Activated T-cell treated with anti-CD3 and anti-CD28 coated beads for 4 hours (primary cell): ENCODE results near the gene ATP6V0B.

Source experiments
- DNase-seq: peaks from one replicate; pipeline ENCODE4 v3.0.0-alpha.2; 2020

The ATP6V0B gene

DNA sequence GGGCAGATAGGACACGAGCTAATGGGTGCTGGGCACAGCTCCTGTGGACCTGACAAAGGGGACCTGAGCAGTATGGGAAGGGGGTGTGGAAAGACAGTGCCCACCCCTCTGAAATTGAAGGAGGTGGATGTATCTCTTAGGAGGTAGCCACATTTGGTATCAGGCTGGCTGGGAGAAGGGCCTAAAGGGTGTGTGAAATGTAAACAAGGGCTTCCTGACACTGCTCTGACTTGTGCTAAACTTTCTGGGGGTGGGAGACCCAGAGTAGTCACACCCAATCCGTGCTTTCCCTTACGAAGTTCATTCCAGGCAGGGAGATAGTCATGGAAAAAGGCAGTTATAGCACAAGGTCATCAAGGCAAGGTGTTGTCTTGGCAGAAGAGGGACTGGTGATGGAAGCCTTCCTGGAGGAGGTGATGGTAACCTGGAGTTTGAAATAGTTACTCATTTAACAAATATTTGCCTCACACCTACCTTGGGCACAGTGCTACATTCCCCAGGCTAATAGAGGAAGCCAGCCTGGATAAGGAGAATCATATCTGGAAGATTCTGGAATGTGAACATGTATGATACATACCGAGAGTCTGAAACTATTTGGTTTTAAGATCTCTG is 11.3 kb downstream of the ATP6V0B start:
- DNase-seq: no peak

DNA sequence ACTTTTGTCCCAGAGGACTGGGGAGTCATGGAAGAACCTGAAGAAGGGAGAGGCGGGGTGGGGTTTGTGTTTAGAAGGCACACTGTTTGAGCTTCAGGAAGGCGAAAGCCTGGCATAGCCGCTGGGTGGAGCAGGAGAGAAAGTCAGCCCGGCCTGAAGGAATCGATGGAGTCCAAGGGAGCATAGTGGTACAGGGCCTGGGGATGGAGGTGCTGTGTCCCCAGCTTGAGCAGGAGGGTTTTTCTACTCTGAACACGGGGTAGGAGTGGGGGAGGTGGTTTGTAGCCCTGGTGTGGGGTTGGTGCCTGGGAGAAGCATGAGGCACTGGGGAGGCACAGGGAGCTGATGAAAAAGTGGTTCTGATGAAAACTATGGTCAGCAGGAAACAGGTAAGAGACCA is 12.0 kb downstream of the ATP6V0B start:
- DNase-seq: no peak

DNA sequence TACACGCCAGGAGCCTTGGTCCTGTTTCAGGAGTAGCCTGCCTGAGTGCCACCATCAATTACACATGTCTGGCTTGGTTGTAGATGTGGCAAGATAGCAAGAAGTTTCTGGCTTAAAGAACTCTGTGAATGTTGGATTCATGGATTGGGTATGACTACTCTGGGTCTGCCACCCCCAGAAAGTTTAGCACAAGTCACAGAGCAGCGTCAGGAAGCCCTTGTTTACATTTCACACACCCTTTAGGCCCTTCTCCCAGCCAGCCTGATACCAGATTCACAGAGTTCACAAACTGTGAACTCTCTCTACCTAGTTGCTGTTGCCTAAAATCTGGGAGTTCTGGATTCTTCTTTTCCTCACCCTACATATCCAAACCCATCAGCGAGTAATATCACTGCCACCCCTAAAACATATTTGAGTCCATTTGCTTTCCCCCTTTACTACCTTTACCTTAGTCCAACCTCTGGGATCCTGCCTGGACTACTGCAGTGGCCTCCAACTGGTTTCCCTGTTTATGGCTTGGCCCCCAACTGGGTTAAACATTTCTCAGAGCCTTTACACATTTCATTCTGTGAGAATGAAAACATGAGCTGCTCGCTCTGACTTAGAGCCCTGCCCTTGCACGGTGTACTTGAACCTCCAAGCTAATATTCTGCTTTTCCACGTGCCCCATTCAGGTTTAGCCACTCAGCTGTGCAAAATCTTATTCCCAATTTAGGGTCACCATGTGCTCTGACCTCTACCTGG is 12.6 kb downstream of the ATP6V0B start:
- DNase-seq: no peak

DNA sequence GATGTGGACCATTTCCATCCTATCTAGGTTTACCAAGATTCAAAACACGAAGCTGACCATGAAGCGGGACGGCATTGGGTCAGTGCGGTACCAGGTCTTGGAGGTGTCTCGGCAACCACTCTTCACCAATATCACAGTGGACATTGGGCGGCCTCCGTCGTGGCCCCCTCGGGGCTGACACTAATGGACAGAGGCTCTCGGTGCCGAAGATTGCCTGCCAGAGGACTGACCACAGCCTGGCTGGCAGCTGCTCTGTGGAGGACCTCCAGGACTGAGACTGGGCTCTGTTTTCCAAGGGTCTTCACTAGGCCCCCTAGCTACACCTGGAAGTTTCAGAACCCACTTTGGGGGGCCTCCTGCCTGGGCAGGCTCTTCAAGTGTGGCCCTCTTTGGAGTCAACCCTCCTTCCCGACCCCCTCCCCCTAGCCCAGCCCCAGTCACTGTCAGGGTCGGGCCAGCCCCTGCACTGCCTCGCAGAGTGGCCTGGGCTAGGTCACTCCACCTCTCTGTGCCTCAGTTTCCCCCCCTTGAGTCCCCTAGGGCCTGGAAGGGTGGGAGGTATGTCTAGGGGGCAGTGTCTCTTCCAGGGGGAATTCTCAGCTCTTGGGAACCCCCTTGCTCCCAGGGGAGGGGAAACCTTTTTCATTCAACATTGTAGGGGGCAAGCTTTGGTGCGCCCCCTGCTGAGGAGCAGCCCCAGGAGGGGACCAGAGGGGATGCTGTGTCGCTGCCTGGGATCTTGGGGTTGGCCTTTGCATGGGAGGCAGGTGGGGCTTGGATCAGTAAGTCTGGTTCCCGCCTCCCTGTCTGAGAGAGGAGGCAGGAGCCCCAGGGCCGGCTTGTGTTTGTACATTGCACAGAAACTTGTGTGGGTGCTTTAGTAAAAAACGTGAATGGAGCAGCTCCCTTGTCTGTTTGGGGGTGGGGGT is 15.8 kb downstream of the ATP6V0B start:
- DNase-seq: no peak

DNA sequence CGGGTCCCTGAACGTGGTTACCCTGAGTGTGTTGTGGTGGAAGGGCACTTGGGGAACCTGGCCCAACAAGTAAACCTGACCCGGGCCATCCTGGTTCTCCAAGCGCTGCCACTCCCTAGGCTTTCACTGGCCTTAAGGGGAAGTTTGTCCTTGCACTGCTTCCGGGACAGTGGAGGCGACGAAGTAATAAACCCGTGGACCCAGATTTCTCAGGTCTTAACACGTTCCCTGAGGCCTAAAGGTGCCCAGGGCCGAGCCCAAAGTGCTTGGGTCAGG is 16.4 kb downstream of the ATP6V0B start:
- DNase-seq: no peak

DNA sequence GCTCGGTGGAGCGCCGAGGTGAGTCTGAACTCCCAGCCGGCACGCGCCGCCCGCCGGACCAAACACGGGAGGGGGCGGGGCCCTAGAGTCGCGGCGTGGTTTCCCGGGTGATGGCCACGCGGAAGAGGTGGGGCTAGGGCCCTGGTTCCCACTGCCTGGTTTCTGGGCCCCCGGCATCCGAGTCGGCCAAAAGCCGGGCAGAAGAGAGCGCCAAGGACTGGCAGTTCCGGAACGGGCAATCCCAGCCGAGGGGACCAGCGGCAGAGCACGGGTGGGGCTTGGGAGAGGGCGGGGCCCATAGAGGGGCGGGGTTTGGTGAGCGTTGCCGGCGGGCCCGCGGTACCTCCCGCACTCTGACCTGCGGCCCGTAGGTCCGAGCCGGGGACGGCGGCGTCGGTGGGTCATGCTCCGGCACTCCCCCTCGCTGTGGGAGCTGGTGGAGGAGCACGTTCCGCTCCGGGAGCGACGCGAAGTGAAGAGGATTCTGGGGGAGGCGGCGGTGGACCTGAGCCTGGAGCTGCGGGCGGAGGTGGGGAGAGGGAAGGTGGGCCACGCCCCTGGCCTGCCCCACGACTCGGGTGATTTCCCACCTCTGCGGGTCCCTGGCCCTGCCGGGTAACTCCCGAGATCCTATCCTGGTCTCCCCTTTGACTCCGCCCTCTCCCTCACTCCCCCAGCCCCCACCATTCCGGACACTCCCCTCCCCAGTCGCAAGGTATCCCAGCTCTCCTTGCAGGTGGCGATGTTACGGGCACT is 16.9 kb downstream of the ATP6V0B start, which contains the start of gene CCDC24:
CCDC24 (plus strand) TSS at position 124 of the 756 bp plus-strand sequence; CDS start at position 404, 280 bp downstream.
- DNase-seq: peak; percentile 60

DNA sequence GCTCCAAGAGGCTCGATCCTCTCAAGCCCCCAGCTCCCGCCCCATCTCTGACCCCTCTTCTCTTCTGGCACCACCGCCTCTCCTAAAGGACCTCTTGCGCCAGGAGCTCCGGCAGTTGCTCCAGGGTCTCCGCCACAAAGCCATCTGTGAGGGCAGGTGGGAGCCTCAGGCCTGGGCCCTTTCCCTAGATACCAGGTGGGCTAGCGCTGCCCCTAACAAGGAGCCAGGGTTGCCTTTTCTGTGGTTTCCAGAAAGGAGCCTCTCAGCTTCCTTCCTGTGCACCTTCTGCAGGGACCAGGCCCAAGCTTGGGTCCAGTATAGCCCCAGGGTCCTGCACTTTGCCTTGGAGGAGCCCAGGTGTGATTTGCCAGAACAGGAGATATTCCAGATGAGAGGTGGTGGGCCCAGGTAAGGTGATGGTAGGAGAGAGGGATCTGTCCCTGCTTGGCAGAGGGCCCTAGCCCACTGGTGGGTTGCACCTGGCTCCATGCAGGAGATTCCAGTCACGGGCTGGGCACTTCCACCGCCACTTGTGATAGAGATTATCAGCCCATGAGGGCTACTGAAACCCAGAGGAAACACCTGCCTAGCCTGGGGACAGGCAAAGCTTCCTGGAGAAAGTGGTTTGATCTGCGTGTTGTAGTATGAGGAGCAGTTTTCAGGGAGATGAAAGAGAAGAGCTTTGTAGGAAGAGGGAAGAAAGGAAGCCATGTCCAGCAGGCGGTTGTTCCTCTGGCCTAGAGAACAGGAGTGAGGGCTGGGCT is 17.7 kb downstream of the ATP6V0B start:
- no peak for DNase-seq

DNA sequence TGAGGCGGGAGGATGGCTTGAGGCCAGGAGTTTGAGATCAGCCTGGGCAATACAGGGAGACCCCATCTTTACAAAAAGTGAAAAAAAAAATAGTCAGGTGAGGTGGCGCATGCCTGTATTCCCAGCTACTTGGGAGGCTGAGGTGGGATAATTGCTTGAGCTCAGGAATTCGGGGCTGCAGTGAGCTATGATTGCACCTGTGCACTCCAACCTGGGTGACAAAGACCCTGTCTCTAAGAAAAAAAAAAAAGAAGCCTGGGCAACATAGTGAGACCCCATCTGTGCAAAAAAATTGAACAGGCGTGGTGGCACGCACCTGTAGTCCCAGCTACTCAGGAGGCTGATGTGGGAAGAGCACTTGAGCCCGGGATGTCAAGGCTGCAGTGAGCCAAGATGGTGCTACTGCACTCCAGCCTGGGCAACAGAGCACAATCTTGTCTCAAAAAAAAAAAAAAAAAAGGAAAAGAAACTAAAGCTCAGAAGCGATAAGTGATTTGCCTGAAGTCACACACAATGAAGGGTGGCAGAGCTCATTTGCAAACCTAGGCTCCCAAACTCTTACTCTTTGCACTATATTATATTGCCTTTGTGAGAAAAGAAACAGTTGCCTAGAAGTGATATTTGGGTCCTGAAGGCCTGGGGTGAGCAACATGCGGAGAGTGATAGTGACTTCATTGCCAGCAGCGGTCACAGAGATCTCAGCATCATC is 18.6 kb downstream of the ATP6V0B start:
- no peak for DNase-seq

DNA sequence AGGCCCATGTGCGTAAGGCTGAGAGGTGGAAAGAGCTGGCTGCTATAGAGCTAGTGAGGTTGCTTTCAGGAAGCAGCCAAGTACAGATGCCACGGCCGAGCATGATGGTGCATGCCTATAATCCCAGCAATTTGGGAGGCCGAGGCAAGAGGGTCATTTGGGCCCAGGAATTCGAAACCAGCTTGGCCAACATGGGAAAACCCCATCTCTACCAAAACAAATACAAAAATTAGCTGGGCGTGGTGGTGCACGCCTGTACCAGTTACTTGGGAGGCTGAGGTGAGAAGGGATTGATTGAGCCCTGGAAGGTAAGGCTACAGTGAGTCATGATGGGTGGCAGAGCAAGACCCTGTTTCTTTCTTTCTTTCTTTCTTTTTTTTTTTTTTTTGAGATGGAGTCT is 19.3 kb downstream of the ATP6V0B start:
- DNase-seq: no peak

DNA sequence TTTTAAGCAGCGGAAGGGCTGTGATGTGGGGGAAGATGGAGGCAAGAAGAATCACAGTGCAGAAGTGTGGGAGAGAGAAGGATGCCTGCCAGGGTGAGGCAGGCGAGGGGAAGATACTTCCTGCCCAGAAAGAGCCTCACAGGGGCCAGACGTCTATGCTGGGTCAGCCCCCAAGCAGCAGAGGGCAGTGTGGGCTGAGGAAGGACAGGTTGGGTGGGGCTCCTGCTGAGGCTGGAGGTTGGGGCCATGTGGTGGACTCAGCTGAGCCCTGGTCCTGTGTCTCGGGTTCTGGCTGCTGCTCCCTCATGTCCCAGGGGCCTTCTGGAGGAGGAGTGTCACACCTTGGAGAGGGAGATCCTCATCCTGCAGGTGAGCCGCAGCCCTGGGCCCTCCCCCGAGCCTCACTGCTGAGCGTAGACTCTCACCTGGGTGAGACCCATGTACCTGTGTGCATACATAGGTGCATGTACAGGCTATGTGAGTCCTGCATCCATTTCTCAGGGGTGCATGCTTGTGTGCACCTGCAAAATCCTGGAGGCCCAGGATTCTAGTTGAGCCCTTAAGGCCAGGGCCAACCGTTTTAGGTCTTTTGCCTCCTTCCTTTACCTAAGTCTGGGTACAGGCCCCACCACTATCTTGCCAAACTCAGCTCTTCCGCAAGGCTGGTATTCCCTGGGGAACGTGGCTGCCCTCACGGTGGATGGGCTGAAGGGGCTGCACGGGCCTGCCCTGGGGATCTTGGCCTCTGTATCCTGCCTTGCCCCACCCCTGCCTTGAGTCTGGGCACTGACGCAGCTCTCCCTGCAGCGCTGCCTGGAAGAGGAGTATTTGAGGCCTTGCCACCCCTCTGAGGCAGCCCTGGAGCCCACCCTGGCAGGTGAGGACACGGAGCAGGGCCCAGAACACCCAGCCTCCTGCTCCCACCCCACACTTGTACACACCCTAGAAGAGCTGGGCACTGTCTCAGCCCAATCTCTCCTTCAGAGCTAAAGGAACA is 20.3 kb downstream of the ATP6V0B start:
- no peak for DNase-seq

DNA sequence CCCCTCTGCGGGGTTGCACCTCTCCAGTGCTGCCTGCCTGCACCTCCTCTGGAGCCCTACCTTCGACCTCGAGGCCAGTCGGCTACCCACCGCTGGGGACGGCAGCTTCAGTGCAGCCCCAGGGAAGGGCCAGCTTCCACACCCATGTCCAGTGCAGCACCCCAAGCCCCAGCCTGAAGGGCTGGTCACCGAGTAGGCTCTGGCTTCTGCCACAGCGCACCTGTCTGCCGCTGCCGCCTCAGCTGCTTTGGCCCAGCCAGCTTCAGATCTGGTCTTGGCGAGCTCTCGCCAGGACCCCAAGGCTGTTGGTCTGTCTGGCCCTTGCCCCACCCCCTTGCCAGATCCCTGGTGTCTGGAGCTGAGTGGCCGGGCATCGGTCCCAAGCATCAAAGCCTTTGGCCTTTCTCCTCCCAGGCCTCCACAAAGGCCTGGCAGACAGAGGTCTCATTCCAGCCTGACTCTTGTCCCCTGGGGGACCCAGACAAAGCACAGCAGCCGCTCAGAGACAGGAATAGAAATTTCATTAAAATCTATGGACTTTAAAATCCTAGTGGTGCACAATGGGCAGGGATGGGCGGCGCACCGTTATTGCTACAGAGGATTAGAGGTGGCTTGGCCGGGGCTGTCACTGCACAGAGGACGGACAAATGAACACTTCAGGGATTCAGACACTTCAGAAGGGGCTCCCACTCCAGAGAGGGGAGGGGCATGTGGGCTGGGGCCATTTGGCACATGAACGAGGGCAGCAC is 21.4 kb downstream of the ATP6V0B start:
- DNase-seq: no peak

DNA sequence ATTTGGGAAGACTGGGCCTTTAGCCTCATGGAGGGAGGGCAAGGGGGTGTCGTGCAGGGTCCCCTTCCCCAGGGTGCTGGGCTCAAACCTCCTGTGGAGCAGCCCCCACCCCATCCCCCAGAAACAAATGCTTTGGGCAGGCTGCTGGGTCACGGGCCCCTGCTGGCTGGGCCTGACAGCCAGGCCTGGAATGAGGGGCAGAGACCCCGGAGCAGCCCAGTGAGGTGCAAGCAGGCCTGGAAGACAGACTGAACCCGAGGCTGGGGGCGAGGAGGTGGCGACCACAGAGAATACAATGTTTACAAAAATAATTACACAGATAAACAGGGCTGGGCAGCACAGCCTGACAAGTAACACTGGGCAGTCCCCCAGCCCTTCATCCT is 22.0 kb downstream of the ATP6V0B start:
- no peak for DNase-seq

DNA sequence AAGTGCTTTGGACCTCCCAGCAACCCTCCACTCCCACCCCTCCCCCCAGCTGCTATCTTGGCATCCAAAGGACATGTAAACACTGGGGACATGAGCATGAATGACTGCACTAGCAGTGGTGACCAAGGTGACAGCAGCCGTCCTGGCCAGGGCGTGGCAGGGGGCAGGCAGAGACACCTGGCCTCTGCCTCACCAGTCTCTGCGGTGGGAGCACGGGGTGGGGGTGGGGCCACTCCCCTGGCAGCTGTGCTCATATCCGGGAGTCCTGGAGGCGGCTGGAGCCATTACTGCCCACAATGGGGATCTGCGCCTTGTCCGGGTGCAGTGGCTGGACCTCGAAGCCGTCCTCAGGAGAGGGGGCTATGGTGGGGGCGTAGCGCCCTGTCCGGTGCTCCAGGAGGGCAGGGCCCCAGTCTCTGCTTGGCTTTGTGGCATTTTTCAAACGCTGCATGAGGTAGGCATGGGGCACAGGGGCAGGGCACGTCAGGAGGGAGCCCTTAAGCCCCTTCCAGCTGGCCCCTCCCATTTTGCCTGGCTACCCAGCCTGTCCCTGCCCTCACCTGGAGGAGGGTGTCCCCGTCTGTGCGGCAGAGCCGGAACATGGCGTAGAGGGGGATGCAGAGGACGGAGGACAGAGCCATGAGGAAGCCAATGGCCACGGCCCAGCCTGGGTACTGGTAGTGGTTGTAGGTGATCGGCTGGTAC is 22.7 kb downstream of the ATP6V0B start:
- DNase-seq: no peak

DNA sequence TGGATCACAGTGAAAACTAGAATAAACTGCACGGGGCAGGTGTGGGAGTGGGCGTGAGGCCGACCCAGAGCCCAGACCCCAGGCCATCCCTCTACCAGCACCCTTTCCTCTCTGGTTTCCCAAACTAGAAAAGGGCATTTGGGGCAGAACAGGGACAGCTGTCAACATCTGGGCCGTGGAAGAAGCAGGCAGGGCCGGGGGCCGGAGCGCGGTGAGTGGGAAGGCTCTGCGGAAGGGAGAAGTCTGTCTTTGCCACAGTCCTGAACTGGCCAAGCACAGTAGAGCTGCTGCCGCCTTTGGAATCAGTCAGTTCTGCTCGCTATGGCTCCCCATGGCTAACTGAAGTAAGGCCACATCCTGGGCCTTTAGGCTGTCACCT is 23.2 kb downstream of the ATP6V0B start:
- no peak for DNase-seq

DNA sequence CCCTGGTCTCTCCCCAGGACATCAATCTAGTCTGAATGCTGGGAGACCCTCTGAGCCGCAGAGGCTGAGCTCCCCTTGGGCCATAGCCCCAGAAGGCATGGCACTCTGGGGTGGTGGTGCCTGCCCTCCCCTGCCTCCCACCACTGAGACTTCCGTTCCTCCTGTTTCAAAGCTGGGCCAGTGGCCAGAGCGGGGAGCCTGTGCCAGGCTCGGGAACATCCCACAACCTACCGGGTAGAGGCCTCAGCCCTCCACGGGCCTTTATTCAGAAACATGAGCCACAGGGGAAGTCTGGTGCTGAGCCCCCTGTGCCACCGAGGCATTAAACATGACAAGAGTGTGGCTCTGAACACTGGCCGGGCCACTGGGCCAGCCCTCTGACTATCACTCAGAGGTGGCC is 24.7 kb downstream of the ATP6V0B start:
- no peak for DNase-seq

DNA sequence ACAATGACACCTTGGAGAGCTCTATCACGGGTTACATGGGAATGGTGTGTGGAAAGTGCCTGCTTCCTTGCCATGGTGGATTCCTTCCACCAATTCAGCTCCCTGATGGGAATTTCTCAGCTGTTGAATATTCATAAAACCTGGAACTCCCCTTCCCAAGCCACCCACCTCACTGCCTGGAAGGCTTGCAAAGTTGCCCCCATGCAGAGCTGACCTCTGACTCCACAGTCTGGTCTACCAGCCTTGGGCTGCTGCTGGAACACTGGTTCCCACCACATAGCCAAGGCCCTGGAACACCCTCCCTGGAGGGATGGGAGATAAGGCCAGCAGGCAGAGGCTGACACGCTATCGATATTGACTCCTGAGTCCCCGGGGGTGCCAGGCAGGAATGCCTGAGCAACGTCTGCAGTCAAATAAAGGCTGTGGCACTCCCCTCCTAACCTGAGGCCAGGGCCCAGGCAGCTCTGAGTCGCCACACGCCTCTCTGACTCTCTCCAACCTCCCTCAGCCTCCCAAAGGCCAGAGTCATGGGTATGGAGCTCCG is 25.4 kb downstream of the ATP6V0B start:
- no peak for DNase-seq

DNA sequence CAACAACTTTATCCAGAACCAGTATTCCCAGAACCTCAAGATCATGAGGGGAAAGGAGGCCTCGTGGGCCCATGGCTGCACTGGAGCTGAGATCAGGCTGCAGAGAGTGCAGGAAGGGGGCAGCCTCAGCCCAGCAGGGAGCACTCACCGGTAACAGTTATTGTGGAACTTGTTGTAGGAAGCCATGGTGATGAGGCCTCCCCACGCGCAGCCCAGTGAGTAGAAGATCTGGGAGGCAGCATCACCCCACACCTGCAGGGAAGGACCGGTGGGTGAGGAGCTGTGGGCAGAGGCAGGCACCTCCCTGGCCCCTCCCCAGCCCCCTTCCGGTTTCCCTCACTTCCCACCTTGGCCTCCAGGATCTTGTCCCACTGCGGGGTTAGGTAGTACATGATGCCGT is 27.4 kb downstream of the ATP6V0B start:
- no peak for DNase-seq

DNA sequence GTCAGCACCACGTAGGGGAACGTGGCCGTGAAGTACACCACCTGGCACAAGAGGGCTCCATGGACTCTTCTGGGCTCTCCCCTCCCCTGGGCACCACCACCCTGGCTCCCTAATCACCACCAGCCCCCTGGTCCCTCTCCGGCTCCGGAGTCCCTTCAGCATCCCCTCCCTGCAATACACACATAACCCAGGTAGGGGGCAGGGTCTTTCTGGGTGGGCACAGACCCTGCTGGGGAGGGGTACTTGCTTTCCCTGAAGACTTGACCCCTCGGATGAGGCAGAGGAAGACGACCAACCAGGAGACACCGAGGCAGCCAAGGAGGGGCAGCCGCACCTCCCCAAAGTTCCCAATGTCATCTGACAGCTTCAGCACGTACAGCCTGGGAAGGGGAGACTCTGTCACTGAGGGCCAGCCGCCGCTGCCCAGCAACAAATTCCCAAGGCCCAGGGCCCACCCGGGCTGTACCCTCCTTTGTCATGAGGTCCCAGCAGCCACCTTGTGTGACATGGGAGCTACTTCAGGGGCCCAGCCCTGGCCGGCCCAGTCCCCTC is 27.9 kb downstream of the ATP6V0B start:
- DNase-seq: no peak
